ENCODE data around the gene NTN1.

Gene NTN1

GRCh38 chr17:9286434-9286833 lies 265.1 kb downstream of the NTN1 start:
- no peaks in the 10 kb centered on the region for H3K4me1 ChIP-seq (ENCODE audit: control insufficient read depth, low read length)
- no peak overlapping the region for H3K4me2 ChIP-seq (ENCODE audit: low read length)
- H4K20me1 ChIP-seq (ENCODE audit: control insufficient read depth, insufficient read depth, low read depth, low read length), result no peaks in the 10 kb centered on the region; the same call in 1 of the 2 replicates
- H3K9me3 ChIP-seq (ENCODE audit: control insufficient read depth, insufficient read depth, low read length), result no peaks in the 10 kb centered on the region
- H3K27ac ChIP-seq (ENCODE audit: low read depth, low read length), result no peak overlapping the region
- no peaks in the 10 kb centered on the region for H3K79me2 ChIP-seq (ENCODE audit: control insufficient read depth, low read length)
- no peaks in the 10 kb centered on the region for H3F3A ChIP-seq (ENCODE audit: control insufficient read depth, insufficient read depth)
- H3K9me2 ChIP-seq (replicated peaks; ENCODE audit: control insufficient read depth, low read length), result no peaks in the 10 kb centered on the region
- H3K27me3 ChIP-seq (ENCODE audit: control insufficient read depth, low read length), result no peaks in the 10 kb centered on the region; the same call in 1 of the 2 replicates
- H3K36me3 ChIP-seq (ENCODE audit: control insufficient read depth, low read length), result no peaks in the 10 kb centered on the region
- TF ChIP-seq EZH2phosphoT487 (IDR thresholded peaks at IDR 0.05; ENCODE audit: borderline replicate concordance, low read length) (no peak), CTCF (IDR thresholded peaks at IDR 0.05; ENCODE audit: low read depth, low read length, poor library complexity, severe bottlenecking) (no peak)
- no peak overlapping the region for H3K4me3 ChIP-seq (ENCODE audit: low read length)

- H3K4me1 ChIP-seq (ENCODE audit: control insufficient read depth, low read length), result no peaks in the 10 kb centered on the region
- H3K9me2 ChIP-seq (replicated peaks; ENCODE audit: control insufficient read depth, low read length), result no peaks in the 10 kb centered on the region
- H3K4me2 ChIP-seq (ENCODE audit: low read length), result no peak overlapping the region
- H3K79me2 ChIP-seq (ENCODE audit: control insufficient read depth, low read length), result no peaks in the 10 kb centered on the region
- no peaks in the 10 kb centered on the region for H3F3A ChIP-seq (ENCODE audit: control insufficient read depth, insufficient read depth)
- no peak overlapping the region for H3K27ac ChIP-seq (ENCODE audit: low read depth, low read length)
- H4K20me1 ChIP-seq (ENCODE audit: control insufficient read depth, insufficient read depth, low read depth, low read length), result no peaks in the 10 kb centered on the region; the same call in 1 of the 2 replicates
- H3K27me3 ChIP-seq (ENCODE audit: control insufficient read depth, low read length), result no peaks in the 10 kb centered on the region; the same call in 1 of the 2 replicates
- no peaks in the 10 kb centered on the region for H3K36me3 ChIP-seq (ENCODE audit: control insufficient read depth, low read length)
- no peaks in the 10 kb centered on the region for H3K9me3 ChIP-seq (ENCODE audit: control insufficient read depth, insufficient read depth, low read length)
- H3K4me3 ChIP-seq (ENCODE audit: low read length), result no peak overlapping the region
- TF ChIP-seq CTCF (IDR thresholded peaks at IDR 0.05; ENCODE audit: low read depth, low read length, poor library complexity, severe bottlenecking) (no peak), EZH2phosphoT487 (IDR thresholded peaks at IDR 0.05; ENCODE audit: borderline replicate concordance, low read length) (no peak)
Measured at GRCh38 chr17:9287306-9287705, 266.0 kb downstream of the NTN1 start.

- Histone ChIP-seq H3K4me1 (ENCODE audit: control insufficient read depth, low read length) (no peaks in the 10 kb centered on the region), H3K27me3 (ENCODE audit: control insufficient read depth, low read length) (no peaks in the 10 kb centered on the region; the same call in 1 of the 2 replicates), H3K27ac (ENCODE audit: low read depth, low read length) (no peak overlapping the region), H3K36me3 (ENCODE audit: control insufficient read depth, low read length) (no peaks in the 10 kb centered on the region), H4K20me1 (ENCODE audit: control insufficient read depth, insufficient read depth, low read depth, low read length) (no peaks in the 10 kb centered on the region; the same call in 1 of the 2 replicates), H3K9me3 (ENCODE audit: control insufficient read depth, insufficient read depth, low read length) (no peaks in the 10 kb centered on the region), H3K9me2 (replicated peaks; ENCODE audit: control insufficient read depth, low read length) (no peaks in the 10 kb centered on the region), H3K4me3 (ENCODE audit: low read length) (no peak overlapping the region), H3F3A (ENCODE audit: control insufficient read depth, insufficient read depth) (no peaks in the 10 kb centered on the region), H3K4me2 (ENCODE audit: low read length) (no peak overlapping the region), H3K79me2 (ENCODE audit: control insufficient read depth, low read length) (no peaks in the 10 kb centered on the region)
- TF ChIP-seq EZH2phosphoT487 (IDR thresholded peaks at IDR 0.05; ENCODE audit: borderline replicate concordance, low read length) (no peak), CTCF (IDR thresholded peaks at IDR 0.05; ENCODE audit: low read depth, low read length, poor library complexity, severe bottlenecking) (no peak)
Measured at GRCh38 chr17:9290226-9290613, 268.9 kb downstream of the NTN1 start.

All from DOHH2 (cell line).